GM12875 (cell line): ENCODE measurements around the gene FUT3.
"Not testable (repeated sequence)": the region's sequence is repeated elsewhere in the genome, so short reads cannot be mapped to it uniquely, and the experiment has no call there.

Source experiments
- H3K4me3 ChIP-seq: one replicate; pipeline ENCODE4 v1.5.1; 2011; ENCODE audit warnings: low read depth, low read length, control low read depth
- TF ChIP-seq, protein P1 (sequence below): IDR thresholded peaks from 2 replicates; pipeline ENCODE4 v1.5.1; 2011; ENCODE audit warnings: low read depth, mild to moderate bottlenecking, control low read depth, inconsistent platforms, low read length, moderate library complexity, borderline replicate concordance; ENCODE audit not compliant: insufficient read depth

Gene FUT3

GRCh38 chr19:5865772-5866171 is 14.5 kb upstream of the FUT3 start:
- TF ChIP-seq, protein P1, sequence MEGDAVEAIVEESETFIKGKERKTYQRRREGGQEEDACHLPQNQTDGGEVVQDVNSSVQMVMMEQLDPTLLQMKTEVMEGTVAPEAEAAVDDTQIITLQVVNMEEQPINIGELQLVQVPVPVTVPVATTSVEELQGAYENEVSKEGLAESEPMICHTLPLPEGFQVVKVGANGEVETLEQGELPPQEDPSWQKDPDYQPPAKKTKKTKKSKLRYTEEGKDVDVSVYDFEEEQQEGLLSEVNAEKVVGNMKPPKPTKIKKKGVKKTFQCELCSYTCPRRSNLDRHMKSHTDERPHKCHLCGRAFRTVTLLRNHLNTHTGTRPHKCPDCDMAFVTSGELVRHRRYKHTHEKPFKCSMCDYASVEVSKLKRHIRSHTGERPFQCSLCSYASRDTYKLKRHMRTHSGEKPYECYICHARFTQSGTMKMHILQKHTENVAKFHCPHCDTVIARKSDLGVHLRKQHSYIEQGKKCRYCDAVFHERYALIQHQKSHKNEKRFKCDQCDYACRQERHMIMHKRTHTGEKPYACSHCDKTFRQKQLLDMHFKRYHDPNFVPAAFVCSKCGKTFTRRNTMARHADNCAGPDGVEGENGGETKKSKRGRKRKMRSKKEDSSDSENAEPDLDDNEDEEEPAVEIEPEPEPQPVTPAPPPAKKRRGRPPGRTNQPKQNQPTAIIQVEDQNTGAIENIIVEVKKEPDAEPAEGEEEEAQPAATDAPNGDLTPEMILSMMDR: no peak

GRCh38 chr19:5864725-5865486 is 13.7 kb upstream of the FUT3 start:
- TF ChIP-seq, protein P1: no peak
- no peak overlapping the region for H3K4me3 ChIP-seq

More at GRCh38 chr19:5865772-5866171, 14.5 kb upstream of the FUT3 start:
- no peak overlapping the region for H3K4me3 ChIP-seq

DNA sequence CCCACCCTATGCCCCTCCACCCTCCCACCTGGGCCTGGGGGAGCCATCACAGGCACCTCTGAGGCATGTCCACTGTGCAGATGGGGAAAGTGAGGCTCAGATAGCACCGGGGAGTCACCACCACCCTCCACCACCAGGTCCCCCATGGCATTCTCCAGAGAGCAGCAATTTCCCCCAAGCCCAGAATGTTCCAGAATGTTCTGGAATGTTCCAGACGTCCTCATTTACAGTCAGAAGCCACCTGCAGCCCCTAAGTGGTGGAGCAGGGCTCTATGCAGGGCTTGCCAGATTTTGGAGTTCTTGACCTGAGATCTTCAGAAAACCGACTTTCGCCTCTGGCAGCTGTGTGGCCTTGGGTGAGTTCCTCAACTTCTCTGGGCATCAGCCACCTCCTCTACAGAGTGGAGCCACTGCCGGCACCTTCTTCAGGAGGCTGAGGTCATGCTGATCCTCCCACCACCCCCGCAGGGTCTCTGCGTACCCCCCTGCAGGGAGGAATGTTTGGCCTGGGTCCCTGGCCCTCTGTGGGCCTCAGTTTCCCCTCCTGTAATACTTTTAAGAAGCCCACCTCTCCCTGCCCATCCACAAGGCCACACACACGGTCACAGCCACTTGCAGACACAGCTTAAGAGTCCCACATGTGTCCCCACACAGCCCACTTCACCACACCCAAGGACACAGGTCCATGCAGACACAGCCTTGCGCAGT is 12.9 kb upstream of the FUT3 start:
- TF ChIP-seq, protein P1: no peak
- no peak overlapping the region for H3K4me3 ChIP-seq

- TF ChIP-seq, protein P1: no peak
- H3K4me3 ChIP-seq: no peak overlapping the region
Measured at GRCh38 chr19:5863030-5863665, 11.9 kb upstream of the FUT3 start.

DNA sequence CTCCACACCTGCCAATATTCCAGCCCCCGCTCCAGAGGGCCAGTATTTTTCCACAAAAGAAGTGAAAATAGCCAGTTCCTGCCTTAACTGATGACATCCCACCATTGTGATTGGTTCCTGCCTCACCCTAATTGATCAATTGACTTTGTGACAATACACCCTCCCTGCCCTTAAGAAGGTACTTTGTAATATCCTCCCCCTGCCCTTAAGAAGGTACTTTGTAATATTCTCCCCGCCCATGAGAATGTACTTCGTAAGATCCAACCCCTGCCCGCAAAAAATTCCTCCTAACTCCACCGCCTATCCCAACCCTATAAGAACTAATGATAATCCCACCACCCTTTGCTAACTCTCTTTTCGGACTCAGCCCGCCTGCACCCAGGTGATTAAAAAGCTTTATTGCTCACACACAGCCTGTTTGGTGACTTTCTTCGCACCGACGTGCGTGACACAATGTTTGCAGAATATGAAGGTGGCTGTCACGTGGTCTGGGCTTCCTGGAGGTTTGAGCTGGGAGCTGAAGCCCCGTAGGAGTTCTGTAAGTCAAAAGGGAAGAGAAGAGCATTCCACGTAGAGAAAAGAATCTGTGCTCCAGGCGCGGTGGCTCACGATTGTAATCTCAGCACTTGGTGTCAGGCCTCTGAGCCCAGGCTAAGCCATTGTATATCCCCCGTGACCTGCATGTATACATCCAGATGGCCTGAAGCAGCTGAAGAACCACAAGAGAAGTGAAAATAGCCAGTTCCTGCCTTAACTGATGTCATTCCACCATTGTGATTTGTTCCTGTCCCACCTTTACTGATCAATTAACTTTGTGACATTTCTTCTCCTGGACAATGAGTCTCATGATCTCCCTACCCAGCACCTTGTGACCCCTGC is 6.2 kb upstream of the FUT3 start:
- H3K4me3 ChIP-seq: no peak overlapping the region
- TF ChIP-seq, protein P1: no peak

DNA sequence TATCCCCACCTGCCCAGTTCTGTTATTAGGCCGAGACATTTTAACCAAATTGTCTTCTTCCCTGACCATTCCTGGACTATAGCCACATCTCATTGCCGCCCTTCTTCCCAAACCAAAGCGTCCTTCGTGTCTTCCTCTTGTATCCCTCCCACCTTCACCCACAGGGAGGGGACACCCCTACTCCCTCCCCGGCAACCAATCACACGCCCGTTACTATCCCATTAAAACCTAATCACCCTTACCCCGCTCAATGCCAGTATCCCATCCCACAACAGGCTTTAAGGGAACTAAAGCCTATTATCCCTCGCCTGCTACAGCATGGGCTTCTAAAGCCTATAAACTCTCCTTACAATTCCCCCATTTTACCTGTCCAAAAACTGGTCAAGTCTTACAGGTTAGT is 3.9 kb upstream of the FUT3 start:
- not testable (repeated sequence) for H3K4me3 ChIP-seq

DNA sequence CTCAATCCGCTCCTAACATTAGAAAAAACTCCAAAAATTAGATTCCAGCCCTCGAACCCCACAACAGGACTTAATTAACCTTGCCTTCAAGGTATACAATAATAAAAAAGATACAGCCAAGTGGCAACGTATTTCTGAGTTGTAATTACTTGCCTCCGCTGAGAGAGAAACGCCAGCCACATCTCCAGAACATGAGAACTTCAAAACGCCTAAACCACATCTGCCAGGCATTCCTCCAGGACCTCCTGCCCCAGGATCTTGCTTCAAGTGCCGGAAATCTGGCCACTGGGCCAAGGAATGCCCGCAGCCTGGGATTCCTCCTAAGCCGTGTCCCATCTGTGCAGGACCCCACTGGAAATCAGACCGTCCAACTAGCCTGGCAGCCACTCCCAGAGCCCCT is 2.9 kb upstream of the FUT3 start:
- not testable (repeated sequence) for H3K4me3 ChIP-seq
